MM.1S (cell line): ENCODE measurements around the gene RAPGEF4.

Experiments
- DNase-seq: peaks from one replicate; pipeline ENCODE4 v3.0.0-alpha.2; 2015
- H2AFZ ChIP-seq: fragments of 300-600 bp; sonication (generic); 2 replicates; pipeline ENCODE4 v1.6.0; 2016; ENCODE audit warnings: antibody characterized with exemption, low read length
- H3F3A ChIP-seq: fragments of 300-600 bp; sonication (generic); 2 replicates; pipeline ENCODE4 v1.6.1; 2016; ENCODE audit warnings: mild to moderate bottlenecking, antibody characterized with exemption, low read length, moderate library complexity, mixed read lengths; ENCODE audit not compliant: insufficient read depth
- H3K27ac ChIP-seq: fragments of 300-600 bp; sonication (generic); 2 replicates; pipeline ENCODE4 v1.5.1; 2016; ENCODE audit warnings: mild to moderate bottlenecking, low read length
- H3K27me3 ChIP-seq: fragments of 300-600 bp; sonication (generic); replicated peaks from 2 replicates; pipeline ENCODE4 v1.6.0; 2016; ENCODE audit warnings: low read length; ENCODE audit not compliant: insufficient read depth
- H3K36me3 ChIP-seq: fragments of 300-600 bp; sonication (generic); replicated peaks from 2 replicates; pipeline ENCODE4 v1.6.1; 2016; ENCODE audit warnings: mild to moderate bottlenecking, low read length, mixed read lengths; ENCODE audit not compliant: insufficient read depth
- H3K4me1 ChIP-seq: fragments of 300-600 bp; sonication (generic); 2 replicates; pipeline ENCODE4 v1.6.1; 2016; ENCODE audit warnings: low read length, mixed read lengths
- H3K4me2 ChIP-seq: fragments of 300-600 bp; sonication (generic); 2 replicates; pipeline ENCODE4 v1.6.0; 2016; ENCODE audit warnings: low read depth, low read length
- H3K4me3 ChIP-seq: fragments of 300-600 bp; sonication (generic); 2 replicates; pipeline ENCODE4 v1.5.1; 2016; ENCODE audit warnings: low read length, mixed read lengths
- H3K79me2 ChIP-seq: fragments of 300-600 bp; sonication (generic); 2 replicates; pipeline ENCODE4 v1.6.1; 2016; ENCODE audit warnings: mixed run types, low read length, mixed read lengths
- H3K9ac ChIP-seq: fragments of 300-600 bp; sonication (generic); 2 replicates; pipeline ENCODE4 v1.6.1; 2016; ENCODE audit warnings: low read length, mixed read lengths
- H3K9me2 ChIP-seq: fragments of 300-600 bp; sonication (generic); replicated peaks from 2 replicates; pipeline ENCODE4 v1.6.1; 2016; ENCODE audit warnings: mild to moderate bottlenecking, low read length, mixed read lengths; ENCODE audit not compliant: insufficient read depth
- H3K9me3 ChIP-seq: fragments of 300-600 bp; sonication (generic); replicated peaks from 2 replicates; pipeline ENCODE4 v1.6.1; 2016; ENCODE audit warnings: mild to moderate bottlenecking, low read length, mixed read lengths; ENCODE audit not compliant: insufficient read depth
- H4K20me1 ChIP-seq: fragments of 300-600 bp; sonication (generic); 2 replicates; pipeline ENCODE4 v1.6.1; 2016; ENCODE audit warnings: mild to moderate bottlenecking, low read length, moderate library complexity, mixed read lengths; ENCODE audit not compliant: insufficient read depth
- EZH2 ChIP-seq: fragments of 300-600 bp; sonication (generic); optimal IDR thresholded peaks from 2 replicates; pipeline ENCODE3; 2017; ENCODE audit warnings: low read depth, mild to moderate bottlenecking, antibody characterized with exemption, low read length, mixed read lengths
- EZH2phosphoT487 ChIP-seq: fragments of 300-600 bp; sonication (generic); IDR thresholded peaks from 2 replicates; pipeline ENCODE4 v1.6.1; 2018; ENCODE audit warnings: antibody characterized with exemption, low read length
- TF ChIP-seq, protein P1 (sequence below): fragments of 300-600 bp; sonication (generic); IDR thresholded peaks from 2 replicates; pipeline ENCODE4 v1.5.1; 2016; ENCODE audit warnings: antibody characterized with exemption, low read length, mixed read lengths

Gene RAPGEF4

DNA sequence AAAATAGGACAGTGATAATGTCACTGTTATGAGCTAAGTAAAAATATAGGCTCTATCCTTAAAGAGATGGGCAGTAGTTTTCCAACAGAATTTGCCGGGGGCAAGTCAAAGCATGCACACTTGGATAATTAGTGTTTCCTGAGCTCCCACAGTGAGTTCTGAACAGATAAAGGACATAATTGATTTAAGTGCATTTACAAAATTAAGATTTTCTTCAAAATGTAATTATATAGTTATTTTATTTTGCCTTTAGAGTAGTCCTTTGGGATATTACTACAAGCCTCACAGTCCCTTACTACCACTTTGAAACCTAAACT is 107.6 kb downstream of the RAPGEF4 start:
- TF ChIP-seq, protein P1, sequence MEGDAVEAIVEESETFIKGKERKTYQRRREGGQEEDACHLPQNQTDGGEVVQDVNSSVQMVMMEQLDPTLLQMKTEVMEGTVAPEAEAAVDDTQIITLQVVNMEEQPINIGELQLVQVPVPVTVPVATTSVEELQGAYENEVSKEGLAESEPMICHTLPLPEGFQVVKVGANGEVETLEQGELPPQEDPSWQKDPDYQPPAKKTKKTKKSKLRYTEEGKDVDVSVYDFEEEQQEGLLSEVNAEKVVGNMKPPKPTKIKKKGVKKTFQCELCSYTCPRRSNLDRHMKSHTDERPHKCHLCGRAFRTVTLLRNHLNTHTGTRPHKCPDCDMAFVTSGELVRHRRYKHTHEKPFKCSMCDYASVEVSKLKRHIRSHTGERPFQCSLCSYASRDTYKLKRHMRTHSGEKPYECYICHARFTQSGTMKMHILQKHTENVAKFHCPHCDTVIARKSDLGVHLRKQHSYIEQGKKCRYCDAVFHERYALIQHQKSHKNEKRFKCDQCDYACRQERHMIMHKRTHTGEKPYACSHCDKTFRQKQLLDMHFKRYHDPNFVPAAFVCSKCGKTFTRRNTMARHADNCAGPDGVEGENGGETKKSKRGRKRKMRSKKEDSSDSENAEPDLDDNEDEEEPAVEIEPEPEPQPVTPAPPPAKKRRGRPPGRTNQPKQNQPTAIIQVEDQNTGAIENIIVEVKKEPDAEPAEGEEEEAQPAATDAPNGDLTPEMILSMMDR = no peak
- TF ChIP-seq EZH2 = no peak
- no peak for TF ChIP-seq EZH2phosphoT487
- Histone ChIP-seq H3K36me3 (no peaks in the 10 kb centered on the region), H3K79me2 (no peaks in the 10 kb centered on the region), H3K27me3 (no peaks in the 10 kb centered on the region), H3K4me1 (no peaks in the 10 kb centered on the region), H3F3A (no peaks in the 10 kb centered on the region), H3K9me3 (no peaks in the 10 kb centered on the region), H3K27ac (no peak overlapping the region), H3K9me2 (no peaks in the 10 kb centered on the region), H3K9ac (no peak overlapping the region), H4K20me1 (no peaks in the 10 kb centered on the region), H3K4me2 (no peak overlapping the region), H3K4me3 (no peak overlapping the region), H2AFZ (no peak overlapping the region)
- DNase-seq = no peak

DNA sequence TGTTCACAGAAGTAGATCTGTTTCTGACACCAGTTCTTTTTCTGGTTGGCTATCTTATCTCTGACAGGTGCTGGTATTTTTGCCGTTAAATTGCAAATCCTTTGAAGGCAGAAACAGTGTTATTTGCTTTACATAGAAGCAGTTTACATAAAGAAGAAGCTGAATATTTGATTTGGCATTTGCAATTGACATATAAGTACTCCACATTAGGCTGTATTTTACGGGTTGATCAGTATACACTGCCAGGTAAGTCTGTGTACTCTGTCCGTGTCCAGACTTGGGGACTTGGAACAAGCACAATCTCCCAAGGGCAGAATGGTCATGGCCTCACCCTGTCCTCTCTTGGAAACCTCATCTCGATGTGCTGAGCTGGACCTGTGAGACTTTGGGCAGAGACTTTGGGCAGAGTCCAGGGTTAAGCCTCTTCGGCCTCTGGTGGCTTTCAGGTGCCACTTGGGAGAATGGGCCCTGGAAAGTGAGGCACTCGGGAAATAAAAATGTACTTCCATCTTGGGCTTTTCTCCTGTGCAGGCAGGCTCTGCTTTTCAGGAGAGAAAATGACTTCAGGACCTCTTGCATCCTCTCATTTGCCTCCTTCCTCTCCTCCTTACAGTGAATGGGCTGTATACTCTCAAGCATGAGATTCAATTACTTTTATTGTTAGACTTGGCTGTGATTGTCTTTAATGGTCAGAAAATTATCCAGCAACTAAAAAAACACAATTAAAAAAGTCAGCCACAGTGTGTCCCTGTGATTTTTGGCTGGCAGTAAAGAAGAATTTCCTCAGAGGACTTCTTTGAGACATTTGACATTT is 108.5 kb downstream of the RAPGEF4 start:
- no peak for DNase-seq

DNA sequence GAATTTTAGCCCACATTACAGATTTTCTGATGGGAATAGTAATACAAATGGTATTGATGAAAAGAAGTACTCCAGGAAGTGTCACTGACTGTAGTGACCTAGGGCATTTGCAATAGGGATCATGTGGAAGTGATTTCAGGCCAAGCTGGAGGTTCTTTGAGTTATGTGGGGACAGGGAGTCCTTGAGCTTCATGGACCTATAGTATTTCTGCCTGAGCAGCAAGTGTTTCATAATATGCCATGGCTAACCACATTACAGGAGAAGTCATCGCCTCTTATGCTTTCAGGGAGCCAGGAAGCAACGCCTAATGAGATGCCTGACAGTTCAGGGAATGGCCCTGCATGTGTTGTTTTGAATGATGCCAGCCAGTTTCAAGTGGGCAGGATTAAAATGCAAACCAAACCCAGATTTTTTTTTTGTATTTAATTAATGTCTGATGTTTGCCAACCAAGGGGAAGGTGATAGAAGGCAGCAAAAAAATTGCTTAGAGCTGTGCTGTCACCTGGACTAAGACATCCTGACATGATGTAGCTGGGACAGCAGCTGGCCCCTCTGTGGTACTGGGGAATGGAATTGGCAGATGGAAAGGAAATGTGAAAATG is 109.5 kb downstream of the RAPGEF4 start:
- Histone ChIP-seq H3K27ac (no peak overlapping the region), H3K9me3 (no peaks in the 10 kb centered on the region), H3K36me3 (no peaks in the 10 kb centered on the region), H3F3A (no peaks in the 10 kb centered on the region), H3K4me1 (no peaks in the 10 kb centered on the region), H3K79me2 (no peaks in the 10 kb centered on the region), H3K9ac (no peak overlapping the region), H3K4me2 (no peak overlapping the region), H3K27me3 (no peaks in the 10 kb centered on the region), H4K20me1 (no peaks in the 10 kb centered on the region), H3K4me3 (no peak overlapping the region), H2AFZ (no peak overlapping the region), H3K9me2 (no peaks in the 10 kb centered on the region)
- TF ChIP-seq, protein P1 = no peak
- TF ChIP-seq EZH2 = no peak
- no peak for TF ChIP-seq EZH2phosphoT487
- DNase-seq = no peak

More for the DNA sequence above, 108.5 kb downstream of the RAPGEF4 start:
- Histone ChIP-seq H3K9ac (no peak overlapping the region), H3K4me2 (no peak overlapping the region), H3K4me3 (no peak overlapping the region), H3K9me2 (no peaks in the 10 kb centered on the region), H3K79me2 (no peaks in the 10 kb centered on the region), H3K4me1 (no peaks in the 10 kb centered on the region), H3F3A (no peaks in the 10 kb centered on the region), H2AFZ (no peak overlapping the region), H3K36me3 (no peaks in the 10 kb centered on the region), H3K9me3 (no peaks in the 10 kb centered on the region), H3K27ac (no peak overlapping the region), H4K20me1 (no peaks in the 10 kb centered on the region), H3K27me3 (no peaks in the 10 kb centered on the region)
- TF ChIP-seq, protein P1 = no peak
- TF ChIP-seq EZH2phosphoT487 (no peak), EZH2 (no peak)
